HG03097 (cell line): ENCODE measurements around the gene RAB22A.
A peak's percentile ranks its signal among the peaks of the same experiment; 100 is the strongest.

ENCODE experiments used
- ATAC-seq: cut with Tn5 transposase; IDR thresholded peaks from one replicate; pipeline ENCODE4 v1.9.1; 2021; ENCODE audit not compliant: unreplicated experiment, low FRiP score

RAB22A gene

DNA sequence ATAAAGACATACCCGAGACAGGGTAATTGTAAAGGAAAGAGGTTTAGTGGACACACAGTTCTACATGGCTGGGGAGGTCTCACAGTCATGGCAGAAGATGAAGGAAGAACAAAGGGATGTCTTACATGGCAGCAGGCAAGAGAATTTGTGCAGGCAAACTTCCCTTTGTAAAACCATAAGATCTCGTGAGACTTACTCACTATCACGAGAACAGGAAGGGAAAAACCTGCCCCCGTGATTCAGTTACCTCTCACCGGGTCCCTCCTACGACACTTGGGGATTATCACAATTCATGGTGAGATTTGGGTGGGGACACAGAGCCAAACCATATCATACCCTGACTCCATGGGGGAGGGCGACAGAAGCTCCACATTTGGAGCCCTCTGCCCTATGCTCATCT is 72.1 kb downstream of the RAB22A start:
- no peak for ATAC-seq

DNA sequence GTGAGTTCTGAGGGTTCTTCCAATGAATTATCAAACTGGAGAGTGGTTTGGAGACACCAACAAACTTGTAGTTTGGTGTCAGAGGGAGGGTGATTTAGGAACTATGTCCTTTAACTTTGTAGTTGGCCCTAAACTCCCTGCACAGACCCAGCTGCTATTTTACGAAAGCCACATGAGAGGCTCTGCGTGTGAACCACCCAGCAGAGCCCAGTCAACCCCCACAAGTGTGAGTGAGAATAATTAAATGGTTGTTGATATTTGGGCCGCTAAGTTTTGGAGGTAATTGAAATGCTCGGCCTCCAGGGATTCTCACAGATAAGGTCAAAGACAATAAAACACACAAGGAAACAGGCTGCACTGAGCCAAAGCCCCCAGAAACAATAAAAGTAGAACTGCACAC is 72.6 kb downstream of the RAB22A start:
- no peak for ATAC-seq

DNA sequence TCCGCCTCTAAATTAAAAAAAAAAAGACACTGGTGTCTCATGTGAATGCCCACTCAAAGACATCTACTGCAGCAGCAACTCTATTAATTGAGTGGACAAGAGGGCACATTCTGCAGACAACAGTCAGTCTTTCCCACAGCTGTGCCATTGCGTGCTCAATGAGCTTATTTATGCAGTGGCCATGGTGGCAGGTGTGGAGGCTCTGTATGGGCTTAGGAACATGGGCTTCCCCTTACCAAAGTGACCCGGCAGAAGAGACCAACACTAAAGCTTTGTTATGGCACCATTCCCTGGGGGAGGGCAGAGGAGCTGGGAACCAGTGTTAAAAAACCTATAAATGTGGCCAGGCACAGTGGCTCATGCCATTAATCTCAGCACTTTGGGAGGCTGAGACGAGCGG is 75.3 kb downstream of the RAB22A start:
- ATAC-seq, result no peak

DNA sequence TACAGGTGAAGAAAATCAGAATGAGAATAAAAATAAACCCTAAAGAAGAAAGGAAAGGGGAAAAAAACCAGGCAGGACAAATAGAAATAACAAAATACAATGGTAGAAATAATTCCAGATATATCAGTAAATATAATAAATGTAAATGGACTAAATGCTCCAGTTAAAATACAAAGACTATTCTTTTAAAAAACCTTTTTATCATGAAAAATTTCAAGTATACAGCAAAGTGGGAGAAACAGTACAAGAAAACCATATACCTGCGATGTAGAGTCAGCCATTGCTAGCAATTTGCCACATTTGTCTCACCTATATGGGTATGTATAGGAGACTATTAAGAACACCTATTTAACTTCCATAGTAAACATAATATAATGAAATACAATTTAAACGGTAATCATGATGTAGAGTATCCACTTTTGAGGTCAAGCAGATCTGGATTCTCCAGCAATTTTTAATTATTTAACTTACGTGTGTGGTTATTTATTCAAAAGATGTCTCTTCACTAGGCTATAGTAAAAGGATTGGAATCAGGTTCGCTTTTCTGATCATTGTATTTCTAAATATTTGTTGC is 78.6 kb downstream of the RAB22A start:
- ATAC-seq, result no peak

DNA sequence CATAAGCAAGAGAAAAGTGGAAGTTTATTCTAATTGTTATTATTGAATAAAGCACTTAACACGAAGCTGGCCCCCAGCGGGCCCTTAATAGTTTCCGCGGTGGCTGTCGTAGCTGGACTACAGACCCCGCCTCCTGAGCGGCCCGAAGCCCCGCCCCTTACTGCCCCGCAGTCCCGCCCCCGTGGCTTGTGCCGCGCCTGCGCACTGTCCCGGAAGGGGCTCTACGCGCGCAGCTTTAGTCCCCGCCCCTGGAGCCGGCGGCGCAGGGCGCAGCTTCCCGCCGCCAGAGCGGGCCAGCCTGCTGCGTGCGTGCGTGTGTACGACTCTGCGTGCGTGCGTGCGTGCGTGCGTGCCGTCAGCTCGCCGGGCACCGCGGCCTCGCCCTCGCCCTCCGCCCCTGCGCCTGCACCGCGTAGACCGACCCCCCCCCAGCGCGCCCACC is 79.4 kb downstream of the RAB22A start, which contains the start of gene VAPB:
VAPB (plus strand) TSS at position 348 of the 442 bp plus-strand sequence. CDS start 231 bp downstream, outside the sequence.
- peak; percentile 90 for ATAC-seq

DNA sequence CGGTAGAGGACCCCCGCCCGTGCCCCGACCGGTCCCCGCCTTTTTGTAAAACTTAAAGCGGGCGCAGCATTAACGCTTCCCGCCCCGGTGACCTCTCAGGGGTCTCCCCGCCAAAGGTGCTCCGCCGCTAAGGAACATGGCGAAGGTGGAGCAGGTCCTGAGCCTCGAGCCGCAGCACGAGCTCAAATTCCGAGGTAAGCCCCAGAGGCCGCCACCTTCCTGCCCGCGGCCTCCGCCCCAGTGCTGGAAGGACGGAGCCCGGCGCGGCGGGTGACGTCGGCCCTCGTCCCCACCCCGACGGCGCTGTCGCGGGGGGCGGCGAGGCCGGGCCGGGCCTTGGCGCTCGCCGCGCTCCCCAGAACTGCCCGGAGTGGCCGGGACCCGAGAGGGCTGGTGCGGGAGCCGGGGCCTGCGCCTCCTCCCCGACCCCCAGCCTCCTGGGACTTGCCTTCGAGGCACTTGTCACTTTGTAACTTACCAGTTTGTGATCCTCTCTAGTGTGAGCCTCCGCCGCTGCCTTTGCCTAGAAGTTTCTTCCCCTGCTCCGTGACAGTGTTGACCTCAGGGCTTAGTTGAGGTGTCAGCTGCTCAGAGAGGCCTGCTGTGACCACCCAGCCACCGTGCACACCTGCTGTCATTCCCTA is 79.9 kb downstream of the RAB22A start:
- peak; percentile 24 for ATAC-seq

DNA sequence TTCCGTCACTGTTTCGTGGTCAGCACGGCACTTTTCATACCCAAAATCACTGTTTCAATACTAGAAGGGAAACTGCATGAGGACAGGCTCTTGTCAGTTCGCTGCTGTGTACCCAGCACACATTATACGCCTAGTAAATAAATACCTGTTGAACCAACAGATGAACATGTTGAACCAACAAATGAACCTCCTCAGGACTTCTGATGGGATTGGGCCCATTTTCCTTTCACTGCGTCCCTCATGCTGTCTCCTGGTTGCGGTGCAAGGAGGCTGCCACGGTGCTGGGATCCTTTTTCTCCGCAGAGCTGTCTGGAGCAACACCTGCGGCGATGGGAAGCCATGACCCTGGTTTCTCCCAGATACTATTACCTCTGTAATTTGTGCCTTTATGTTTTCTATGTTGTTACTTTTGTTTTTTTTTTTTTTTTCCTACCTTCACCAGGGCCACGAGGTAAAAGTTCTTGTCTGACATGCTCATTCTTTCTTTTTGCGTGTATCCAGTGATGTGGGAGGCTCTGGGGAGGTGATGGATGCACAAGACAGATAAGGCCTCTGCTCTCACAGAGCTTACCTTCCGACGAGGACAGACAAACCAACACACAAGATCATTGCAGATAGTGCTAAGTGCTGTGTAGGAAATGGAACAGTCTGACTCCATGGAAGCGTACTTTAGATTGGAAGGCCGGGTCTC is 80.6 kb downstream of the RAB22A start:
- no peak for ATAC-seq

DNA sequence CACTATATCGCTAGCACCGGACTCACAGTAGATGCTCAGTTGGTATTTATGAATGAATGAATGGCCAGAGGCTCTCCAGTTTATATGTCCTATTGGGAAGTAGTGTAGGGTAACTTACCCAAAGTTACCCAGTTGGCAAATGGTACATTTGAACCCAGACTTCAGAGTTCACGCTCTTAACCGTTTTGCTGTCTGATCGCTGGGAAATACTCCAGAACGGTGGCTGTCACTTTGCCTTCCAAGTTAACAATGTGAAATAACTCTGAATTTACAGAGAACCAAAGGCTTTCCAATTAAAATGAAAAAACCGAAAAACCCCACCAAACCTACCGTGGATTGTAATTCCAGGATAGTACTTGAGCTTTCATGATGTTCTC is 81.1 kb downstream of the RAB22A start:
- ATAC-seq, result no peak

DNA sequence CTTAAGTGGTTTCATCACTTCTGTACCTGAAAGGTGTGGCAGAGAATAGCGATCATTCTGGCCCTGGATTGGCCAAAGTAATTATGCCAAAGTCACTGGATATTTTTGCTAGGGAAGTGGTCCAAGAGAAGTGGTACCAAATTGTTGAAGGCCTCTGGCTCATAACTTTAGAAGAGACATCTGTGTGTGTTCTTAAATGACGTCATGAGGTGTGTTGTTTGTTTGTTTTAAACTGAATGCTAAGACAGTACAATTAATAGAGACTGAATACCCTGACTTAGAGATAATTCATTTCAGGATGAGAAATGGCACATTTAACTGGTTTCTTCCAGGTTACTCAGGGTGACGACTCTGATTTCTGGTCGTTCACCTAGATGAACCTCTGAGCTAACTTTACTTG is 82.8 kb downstream of the RAB22A start:
- ATAC-seq, result no peak

DNA sequence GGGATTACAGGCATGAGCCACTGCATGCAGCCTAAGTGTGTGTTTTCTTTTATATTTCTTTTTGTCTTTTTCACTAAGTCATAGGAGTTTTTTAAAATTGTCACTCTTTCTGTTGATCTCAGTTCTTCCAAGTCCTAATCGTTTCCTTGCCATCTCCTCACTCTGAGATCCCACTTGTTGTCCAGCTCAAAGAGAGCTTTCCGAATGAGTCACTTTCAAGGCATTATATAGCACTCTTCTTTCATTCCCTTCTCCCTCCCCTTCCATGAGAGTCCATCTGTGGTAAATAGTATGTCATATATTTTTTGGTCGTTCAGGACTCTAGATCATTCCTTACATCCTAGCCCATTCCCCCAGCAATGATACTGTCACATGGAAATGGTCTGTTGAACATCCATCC is 83.8 kb downstream of the RAB22A start:
- ATAC-seq, result no peak

DNA sequence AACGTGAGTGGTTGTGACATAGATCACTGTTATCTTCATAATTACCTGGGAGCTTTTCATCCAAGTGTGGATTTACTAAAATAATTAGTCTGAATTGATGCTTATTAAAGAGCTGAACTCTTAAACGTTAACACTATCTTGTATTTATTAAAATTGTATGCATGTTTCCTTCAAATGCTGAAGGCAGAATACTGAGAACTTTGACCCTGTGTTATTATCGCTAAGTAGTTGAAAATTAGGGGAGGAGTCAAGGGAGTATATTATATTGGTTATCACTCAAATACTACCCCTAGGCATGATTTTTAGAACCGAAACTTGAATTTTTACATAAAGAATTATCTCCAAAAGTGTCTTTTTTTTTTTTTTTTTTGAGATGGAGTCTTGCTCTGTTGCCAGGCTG is 85.3 kb downstream of the RAB22A start:
- no peak for ATAC-seq

DNA sequence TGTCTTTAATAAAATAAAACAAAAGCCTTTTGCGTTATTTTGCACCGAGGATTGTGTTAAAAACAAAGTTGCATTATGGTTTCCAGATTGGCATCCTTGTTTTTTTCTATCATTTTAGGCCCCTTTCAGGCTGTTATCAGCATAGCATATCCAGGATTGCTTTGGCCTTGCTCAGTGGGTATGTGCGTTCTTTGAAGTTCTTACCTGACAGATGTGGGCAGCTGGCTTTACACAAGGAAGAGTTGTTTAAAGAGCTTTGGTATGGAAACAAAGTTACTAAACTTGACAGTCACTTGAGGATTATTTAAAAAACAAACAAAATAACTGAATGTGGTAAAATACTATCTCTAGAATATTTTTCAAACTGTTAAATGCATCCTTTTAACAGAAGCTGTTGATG is 86.1 kb downstream of the RAB22A start:
- no peak for ATAC-seq

DNA sequence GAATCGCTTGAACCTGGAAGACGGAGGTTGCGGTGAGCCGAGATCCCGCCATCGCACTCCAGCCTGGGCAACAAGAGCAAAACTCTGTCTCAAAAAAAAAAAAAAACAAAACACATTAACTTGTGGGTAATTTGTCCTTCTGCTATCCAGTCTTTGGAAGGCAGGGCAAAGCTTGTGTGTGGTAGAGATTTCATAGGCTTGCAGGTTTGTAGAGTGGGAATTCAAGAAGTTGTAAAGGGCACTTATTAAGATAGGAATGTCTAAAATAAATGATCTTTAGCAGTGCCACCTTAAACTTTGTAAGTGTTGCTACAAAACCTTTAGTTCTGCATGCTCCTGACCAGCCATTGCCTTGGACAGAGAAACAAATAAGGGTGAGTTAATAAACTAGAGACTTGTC is 87.9 kb downstream of the RAB22A start:
- no peak for ATAC-seq

DNA sequence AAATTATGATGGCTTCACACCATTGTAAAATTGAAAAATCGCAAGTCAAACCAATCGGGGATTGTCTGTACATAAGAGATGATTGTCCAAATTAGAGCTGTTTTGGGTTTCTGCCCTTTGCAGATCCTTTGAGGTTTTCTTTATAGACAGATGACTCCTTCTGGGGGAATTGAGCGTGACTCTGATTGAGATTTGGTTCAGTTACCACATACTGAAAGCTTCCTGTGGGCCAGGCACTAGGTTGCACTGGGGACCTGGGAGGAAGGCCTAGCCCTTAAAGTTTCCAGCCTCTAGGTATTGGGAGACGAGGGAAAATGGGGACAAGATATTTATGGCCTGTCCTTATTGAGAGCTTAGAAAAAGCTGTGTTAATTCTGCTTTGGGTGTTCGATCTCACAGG is 88.7 kb downstream of the RAB22A start:
- no peak for ATAC-seq

DNA sequence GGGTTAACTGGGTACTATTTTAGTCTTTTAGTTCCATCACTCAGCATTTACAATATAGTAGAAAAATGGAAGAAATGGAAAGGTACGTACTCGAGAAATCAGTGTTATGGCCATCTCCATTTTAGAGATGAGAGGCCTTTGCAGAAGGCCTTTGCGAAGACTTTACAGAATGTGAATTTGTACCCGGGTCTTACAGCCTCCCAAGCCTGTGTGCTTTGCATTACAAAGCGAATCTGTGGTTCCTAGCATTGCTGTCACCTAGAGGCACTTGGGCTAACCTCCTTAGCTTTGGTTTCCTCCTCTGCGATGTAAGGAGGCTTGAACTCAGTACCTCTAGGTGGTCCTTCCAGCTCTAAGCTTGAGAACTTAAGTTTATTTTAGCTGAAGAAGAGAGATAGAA is 90.4 kb downstream of the RAB22A start:
- ATAC-seq, result no peak

DNA sequence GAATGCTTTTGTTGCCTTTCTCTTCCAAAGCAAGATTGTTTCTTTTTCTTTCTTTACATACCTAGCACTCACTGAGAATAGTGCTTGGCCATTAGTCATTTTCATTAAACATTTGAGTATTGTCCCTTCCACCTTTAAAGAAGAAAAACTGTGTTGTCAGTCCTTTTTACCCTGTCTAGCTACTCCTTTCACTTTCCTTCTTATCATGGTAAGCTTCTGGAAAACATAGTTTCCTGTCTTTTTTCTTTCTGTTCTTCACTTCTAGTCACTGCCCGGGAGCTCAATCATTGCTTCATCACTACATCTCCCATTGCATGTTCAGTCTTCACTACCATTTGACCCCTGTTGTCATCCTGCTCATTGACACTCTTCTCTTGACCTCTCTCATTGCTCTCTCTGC is 91.6 kb downstream of the RAB22A start:
- no peak for ATAC-seq

DNA sequence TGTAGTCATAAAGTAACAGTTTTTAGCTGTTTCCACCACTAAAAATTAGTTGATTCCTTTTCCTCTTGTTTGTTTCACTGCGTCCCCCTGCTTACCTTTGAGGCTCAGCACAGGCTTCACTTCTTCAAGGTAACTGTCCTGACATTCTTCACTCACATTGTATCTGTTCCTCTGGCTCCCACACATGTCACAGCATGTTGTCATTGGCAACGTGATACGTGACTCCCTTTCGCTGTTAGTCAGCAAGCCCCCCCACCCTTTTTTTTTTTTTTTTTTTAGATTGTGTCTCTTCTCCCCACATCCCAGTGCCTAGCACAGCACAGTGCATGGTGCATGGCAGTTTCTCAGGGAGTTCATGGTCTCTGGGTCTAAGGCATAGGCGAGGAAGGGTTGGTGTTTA is 92.8 kb downstream of the RAB22A start:
- ATAC-seq, result no peak

DNA sequence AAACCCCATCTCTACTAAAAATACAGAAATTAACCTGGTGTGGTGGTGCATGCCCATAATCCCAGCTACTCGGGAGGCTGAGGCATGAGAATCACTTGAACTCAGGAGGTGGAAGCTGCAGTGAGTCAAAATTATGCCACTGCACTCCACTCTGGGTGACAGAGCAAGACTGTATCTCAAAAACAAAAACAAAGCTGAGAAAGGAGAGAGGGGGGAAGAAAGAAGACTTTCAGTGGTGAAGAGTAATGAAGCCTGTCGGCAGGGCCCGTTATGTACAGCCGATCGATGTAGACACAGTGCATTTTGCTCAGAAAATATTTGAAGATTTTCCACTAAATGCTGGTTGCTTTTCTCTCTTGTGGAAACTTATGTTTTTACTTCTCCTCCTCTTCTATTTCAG is 93.3 kb downstream of the RAB22A start:
- ATAC-seq, result no peak

DNA sequence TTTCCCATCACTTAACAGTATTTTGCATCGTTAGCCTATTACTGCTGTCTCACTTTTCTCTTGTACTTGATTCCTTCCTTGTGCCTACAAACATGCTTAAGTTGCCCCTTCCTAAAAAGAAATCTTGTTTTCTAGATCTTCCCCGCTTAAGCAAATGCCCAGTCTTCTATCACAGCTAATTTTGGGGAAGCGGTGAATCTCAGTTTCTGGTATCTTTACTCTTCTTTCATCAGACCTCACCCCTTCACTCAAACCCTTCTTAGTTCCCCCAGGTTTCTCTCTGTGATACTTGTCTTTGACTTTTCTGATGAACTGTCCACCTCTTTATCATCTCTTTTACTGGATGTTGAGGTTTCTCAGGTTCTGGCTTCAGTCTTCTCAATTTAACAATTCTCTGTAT is 93.8 kb downstream of the RAB22A start:
- no peak for ATAC-seq

DNA sequence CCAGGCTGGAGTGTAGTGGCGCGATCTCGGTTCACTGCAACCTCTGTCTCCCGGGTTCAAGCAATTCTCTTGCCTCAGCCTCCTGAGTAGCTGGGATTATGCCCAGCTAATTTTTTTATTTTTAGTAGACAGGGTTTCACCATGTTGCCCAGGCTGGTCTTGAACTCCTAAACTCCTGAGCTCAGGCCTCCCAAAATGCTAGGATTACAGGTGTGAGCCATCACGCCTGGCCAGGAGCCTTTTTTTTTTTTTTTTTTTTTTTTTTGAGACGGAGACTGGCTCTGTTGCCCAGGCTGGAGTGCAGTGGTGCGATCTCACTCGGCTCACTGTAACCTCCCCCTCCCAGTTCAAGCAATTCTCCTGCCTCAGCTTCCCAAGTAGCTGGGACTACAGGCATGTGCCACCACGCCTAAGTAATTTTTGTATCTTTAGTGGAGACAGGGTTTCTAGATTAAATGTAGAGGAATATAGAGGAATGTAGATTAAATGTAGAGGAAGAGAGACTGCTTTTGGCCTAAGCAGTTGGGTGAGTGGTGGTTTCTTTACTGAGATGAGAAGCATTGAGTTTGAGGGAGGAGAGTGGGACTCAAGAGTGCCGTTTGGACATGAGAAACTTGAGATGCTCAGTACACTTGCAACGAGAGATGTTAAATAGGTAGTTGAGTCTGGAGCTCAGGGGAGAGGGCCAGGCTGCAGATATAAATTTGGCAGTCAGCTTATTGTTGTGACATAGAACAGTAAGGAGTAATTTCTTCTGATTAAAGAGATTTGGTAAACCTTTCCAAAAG is 96.2 kb downstream of the RAB22A start:
- no peak for ATAC-seq

DNA sequence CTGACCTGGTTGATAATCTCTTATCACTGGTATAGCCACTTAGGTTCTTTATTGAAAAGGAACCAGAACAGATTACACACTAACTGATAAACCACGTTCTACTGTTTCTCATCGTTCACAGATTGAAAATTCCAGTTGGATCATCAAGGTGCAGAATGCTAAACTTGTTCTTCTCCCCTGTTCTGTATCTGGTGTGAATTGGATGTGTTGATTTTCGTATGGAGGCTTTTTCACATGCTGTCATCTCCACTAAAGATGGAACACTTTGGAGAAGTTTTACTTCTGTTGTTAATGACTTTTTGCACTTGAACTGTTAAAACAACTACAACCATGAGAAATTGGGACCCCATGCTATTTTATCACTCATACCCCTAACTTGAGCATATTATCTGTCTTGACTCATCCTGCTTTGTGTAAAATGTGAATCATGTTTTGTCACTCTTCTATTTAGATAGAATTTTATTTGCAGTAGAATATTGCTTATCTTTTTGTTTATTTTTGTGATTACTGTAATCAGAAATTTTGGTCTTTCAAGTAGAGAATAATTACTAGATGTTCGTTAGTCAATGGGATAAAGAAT is 97.0 kb downstream of the RAB22A start:
- ATAC-seq, result no peak
